GM15510 (cell line): ENCODE results near the gene DNAJC3.

Experiments used
- POLR2A ChIP-seq: IDR thresholded peaks from 3 replicates; pipeline ENCODE4 v1.6.1; 2011; ENCODE audit warnings: borderline replicate concordance; ENCODE audit not compliant: insufficient read length; ENCODE audit errors: extremely low read depth

Gene DNAJC3

DNA sequence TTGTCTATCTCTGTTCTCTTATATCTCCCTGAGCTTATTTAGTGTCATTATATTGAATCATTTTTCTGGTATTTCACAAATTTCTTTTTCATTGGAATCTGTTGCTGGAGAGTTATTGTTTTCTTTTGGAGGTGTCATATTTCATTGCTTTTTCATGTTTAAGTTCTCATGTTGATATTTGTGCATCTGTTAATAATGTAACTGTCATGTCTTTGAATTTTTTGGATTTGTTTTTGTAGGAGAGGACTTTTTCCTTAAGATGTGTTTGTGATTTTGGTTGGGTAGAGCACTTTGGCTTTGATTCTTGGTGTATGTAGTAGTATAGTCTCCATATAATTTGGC is 64.0 kb downstream of the DNAJC3 start:
- no peak for TF ChIP-seq POLR2A

DNA sequence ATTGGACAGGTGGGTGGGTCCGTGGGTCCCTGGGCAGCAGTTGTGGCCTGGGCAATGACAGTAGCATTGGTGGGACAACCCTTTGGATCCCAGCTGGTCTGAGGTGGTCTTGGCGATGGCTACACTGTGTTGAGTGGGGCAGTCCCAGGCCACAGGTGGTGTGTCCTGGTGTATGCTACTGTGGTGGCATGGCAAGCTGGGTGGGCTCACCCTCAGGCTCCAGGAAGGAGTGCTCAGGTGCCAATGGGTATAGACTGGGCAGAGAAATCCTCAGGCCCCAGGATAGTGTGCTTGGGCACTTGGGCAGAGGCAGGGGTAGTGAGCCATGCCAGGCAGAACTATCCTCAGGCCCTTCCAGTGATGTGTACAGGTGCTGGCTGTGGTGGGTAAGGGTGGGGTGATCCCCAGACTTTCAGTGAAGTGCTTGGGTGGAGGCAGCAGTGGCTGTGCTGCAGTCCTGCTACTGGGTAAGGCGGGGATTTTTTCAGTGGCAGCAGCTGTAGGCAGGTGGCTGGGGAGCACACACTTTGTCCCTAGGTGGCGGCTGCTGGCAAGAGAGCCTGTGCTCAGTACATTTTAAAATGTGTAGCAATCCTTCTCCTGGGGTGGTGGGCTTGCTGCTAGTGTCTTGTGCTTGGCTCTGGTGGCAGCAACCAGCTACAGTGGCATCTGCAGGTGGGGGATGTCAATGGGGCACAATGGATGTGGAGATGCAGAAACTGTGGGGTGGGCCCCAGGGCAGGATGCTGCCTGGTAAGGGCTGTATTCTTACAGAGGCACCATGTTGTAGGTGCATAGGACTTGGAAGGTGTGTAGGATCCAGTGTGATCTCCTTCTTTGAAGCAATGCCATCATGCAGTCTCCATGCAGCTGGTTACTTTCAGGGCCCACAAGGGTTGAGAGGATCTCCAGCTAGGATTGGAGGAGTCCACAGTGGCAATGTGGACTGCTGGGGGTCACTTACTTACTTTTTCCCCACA is 64.9 kb downstream of the DNAJC3 start:
- TF ChIP-seq POLR2A = no peak

DNA sequence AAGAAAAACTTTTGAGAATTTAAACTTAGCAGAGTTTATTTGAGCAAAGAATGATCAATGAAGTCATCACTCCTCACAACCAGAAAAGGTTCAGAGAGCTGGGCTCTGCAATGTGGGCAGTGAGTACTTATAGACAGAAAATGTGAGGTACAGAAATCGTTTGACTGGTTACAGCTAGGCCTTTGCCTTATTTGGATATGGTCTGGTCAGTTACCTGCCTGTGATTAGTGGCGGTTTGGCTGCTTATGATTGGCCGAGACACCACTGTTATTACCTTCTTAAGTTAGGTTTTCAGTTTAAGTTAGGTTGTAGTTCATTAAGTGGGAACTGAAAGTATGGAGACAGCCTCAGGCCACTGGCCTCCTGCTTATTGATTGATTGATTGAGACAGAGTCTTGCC is 66.3 kb downstream of the DNAJC3 start:
- no peak for TF ChIP-seq POLR2A

DNA sequence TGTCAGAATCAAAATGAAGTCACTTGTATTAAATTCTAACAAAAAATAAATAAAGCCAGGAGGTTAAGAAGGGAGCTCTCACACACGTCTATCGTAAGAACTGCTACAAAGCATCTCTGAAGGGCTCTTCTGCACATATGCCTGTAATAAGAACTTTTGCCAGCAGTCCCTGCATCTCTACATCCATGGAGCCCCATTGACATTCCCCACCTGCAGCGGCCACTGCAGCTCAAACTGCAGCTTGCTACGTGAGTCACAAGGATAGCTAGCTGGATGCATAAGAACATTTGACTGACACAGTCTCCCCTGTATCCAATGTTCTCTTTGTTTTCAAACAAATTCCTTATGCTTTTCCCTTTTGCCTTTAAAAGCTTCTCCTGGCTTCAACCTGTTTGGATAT is 68.3 kb downstream of the DNAJC3 start:
- TF ChIP-seq POLR2A = no peak

DNA sequence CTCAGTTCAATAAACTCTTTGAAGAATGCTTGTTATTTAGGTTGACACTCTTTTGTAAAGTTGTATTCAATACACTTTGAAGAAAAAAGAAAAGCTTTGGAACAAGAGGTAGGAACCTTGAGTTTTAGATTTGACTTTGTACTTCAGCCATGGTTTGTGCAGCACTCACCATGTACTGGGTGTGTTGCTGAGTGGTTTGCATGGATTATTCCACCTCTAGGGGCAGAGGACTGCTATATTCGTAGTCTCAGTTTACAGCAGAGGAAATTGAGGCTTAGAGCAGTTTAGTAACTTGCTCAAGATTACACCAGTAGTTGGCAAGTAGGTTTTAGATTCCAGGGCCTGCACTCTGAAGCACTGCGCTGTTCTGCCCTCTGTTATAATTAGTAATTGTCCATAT is 68.8 kb downstream of the DNAJC3 start:
- TF ChIP-seq POLR2A = no peak

DNA sequence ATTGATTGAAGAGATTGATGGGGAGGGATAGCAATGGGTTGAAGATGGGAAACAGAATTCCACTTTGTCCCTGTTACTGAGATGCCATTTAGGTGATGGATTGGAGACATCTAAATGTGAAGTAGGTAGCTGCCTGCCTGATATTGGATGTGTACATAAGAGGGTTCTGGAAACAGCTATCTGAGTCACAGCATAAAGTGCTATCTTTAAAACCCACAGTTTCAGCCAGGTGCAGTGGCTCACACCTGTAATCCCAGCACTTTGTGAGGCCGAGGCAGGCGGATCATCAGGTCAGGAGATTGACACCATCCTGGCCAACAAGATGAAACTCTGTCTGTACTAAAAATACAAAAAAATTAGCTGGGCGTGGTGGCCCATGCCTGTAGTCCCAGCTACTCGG is 72.6 kb downstream of the DNAJC3 start:
- TF ChIP-seq POLR2A = no peak

DNA sequence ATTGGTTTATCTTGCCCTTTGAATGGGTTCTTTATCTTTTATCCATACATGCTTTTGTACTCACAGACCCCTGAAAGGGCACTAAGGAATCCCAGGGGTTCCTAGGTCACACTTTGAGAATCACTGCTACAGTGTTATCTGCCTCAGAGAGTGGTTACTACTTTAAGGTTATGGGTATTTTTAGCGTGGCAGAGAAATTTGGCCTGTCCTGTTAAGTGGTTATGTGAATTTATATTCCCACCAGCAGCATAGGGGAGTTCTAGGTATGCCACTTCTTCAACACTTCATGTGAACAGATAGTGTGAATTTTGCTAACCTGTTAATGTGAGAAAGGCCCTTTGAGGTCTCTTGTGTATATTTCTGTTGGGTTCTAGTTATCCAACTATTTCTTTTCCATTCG is 75.7 kb downstream of the DNAJC3 start:
- no peak for TF ChIP-seq POLR2A

DNA sequence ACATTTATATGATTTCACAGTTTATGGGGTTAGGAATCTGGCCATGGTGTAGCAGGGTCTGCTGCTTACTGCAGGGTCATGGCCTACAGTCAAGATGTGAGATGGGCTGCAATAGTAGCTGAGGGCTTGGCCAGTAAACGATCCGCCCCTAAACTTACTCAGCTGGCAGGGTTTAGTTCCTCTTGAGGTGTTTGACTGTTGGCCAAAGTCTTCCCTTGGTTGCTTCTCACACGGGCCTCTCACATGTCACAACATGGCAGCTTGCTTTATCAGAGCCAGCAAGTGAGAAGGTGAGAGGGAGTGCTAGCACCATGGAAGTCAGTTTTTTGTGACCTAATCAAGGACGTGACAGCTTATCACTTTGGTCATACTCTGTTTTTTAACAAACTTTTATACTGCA is 77.1 kb downstream of the DNAJC3 start:
- TF ChIP-seq POLR2A = no peak

DNA sequence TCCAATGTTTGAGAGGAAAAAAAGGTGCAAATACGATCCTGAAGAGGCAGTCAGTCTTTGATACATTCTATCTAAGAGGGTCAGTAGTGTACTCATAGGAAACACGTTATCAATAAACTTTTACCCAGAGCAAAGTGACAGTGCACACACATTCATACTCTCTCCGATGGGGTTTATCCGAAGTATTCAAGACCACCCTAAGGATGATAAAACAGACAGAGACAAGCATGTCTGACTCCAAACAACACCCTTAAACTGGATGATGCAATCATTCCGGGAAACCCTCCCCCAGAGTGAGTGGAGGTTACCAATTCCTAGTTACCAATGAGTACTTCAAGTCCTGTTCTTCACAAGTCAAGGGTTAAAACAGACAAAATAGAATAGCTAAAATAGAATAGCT is 79.1 kb downstream of the DNAJC3 start:
- no peak for TF ChIP-seq POLR2A

DNA sequence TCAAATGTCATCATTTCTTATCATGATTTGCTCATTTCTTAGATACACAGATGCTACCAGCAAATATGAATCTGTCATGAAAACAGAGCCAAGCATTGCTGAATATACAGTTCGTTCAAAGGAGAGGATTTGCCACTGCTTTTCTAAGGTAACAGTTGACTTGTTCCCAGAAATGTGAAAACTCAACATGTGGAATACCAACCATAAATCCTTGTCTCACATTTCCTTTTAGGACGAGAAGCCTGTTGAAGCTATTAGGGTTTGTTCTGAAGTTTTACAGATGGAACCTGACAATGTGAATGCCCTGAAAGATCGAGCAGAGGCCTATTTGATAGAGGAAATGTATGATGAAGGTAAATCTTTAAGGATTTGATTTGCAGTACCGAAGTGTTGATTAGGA is 86.7 kb downstream of the DNAJC3 start:
- TF ChIP-seq POLR2A = no peak

DNA sequence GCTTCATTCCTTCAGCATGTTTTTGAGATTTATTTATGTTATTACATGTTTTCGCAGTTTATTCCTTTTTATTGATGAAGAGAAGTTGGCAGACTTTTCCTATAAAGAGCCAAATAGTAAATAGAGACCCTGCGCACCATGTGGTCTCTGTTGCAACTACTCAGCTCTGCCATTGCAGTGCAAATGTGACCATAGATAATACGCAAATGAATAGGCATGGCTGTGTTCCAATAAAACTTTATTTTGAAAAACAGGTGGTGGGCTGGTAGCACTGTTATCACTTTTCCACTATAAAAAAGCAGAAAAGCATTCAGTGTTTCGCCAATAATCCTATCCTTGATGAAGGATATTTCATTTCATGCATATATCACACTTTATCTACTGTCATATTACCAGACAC is 95.0 kb downstream of the DNAJC3 start:
- no peak for TF ChIP-seq POLR2A

DNA sequence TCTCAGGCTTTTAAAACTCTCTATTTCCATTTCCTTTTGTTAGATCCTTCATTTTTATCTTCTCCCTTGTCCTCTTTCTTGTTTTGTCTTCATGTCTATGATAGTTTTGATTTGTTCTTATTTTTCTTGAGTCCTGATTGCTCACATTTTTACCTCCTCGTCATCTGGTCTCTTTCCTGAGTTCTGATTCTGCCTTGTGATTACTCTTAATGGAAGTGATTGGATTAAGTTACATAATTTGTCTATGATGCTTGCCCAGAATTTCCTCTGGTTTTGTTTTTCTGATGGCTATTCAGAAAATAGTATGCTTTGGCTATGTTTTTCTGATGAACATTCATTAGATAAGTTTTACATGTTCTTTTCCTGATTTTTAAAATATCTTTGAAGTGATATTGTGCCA is 102.6 kb downstream of the DNAJC3 start:
- TF ChIP-seq POLR2A = no peak

DNA sequence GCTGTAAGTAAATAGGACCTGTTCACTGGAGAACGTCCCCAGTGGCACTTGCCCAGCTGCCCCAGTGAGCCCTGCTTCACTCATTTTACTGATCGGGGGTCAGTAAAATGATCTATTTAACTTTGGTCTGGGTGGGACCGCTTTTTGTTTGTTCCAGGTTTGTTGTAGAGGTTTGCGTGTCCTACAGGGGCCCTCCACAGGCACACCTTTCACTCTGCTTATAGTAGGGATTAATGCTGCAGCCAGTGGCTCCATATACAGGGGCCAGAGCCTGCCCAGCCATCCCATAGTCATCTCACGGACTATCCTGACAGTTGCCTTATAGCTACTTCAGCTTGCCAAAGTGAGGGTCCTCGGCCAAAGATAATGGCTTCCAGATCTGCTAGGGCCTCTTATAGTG is 104.1 kb downstream of the DNAJC3 start:
- no peak for TF ChIP-seq POLR2A

DNA sequence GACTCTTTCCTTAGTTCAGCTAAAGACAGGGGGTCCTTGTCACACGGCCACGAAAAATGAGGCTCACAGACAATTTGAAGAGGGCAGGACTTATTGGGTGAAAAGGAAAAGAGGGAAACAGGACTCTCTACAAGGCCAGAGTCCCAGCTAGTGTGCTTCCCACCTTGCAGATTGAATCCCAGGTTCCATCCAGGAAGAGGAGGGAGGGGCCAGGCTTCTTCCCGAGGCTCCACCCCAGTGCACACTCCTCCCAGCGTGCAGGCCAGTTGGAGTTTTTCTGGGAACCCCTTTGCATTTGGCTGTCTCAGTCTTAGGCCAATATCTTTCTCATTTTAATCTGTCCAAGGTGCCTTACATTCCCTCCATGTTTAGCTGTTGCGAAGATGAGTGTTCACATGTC is 106.8 kb downstream of the DNAJC3 start:
- TF ChIP-seq POLR2A = no peak

DNA sequence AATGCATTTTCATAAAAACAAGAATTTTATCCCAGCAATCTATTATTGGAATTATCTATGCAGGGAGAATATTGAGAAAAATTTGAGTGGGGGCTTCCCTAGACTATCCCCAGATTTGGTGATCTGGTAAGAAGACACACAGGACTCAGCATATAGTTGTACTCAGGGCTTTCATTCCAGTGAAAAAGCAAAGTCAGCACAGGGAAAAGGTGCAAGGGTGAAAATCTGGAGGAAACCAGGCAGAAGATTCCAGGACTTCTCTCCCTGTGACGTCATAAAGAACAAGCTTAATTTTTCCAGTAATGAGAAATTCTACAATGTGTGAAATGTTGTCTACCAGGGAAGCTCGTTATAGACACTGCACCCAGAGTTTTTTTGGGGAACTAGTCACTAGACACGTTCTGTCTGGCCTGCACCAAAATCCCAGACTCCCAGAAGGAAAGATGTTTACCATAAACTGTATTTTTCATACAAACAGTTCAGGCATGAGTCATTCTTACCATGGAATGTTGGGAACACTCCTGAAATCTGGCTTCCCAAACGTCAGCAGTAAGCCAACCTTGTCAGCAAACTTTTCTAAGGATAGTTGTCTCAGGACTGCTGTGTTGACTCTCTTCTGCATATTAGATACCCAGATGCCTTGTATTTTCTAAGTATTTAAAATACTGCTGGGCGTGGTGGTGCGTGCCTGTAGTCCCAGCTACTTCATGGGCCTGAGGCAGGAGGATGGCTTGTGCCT is 107.4 kb downstream of the DNAJC3 start:
- TF ChIP-seq POLR2A = no peak

DNA sequence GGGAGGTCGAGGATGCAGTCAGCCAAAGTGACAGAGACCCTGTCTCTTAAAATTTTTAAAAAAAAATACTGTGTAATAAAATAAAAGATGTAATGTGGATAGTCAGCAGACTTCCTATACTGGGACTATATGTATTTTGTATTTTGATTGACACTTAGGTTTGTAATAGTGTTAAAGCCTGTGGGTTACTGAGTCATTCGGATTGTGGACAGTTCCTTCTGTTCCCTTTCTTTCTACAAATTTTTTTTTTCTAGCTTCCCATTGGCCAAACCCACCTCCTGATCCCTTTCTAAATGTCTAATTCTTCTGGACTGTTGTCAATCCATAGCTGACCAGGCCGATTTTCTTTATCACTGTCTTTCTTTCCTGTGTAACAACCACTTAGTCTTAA is 108.0 kb downstream of the DNAJC3 start:
- no peak for TF ChIP-seq POLR2A
